ENCODE results near the gene RCHY1.

RCHY1 gene

DNA sequence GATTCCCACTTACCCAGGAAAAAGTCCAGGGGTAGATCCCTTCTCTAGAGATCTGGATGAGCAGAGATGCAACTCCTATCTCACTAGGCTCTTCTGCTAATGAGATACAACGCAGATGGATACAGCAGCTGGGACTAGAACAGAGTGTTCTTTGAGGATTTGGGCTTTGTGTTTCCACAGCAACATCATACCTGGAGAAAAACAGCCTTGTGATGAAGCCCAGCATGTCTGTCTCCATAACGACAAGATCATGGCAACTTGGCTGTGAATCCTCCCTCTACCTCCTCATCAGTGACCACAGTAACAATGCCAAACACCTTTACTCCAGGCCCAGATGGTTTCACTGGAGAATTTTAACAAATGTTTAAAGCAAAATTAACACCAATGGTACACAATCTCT, 80.1 kb downstream of the RCHY1 start:
- Histone ChIP-seq H3K4me2 (no peak overlapping the region), H3K27me3 (no peaks in the 10 kb centered on the region), H3K9me3 (peaks cover 13% of the 10 kb centered on the region; the same call in 1 of the 2 replicates), H3K4me1 (peaks cover 15% of the 10 kb centered on the region), H3K4me3 (no peak overlapping the region), H3K27ac (no peak overlapping the region), H3K9ac (no peak overlapping the region), H3K36me3 (no peaks in the 10 kb centered on the region), H4K20me1 (no peaks in the 10 kb centered on the region)
- no peak for TF ChIP-seq Cebpa-rat (IDR thresholded peaks at IDR 0.05)

DNA sequence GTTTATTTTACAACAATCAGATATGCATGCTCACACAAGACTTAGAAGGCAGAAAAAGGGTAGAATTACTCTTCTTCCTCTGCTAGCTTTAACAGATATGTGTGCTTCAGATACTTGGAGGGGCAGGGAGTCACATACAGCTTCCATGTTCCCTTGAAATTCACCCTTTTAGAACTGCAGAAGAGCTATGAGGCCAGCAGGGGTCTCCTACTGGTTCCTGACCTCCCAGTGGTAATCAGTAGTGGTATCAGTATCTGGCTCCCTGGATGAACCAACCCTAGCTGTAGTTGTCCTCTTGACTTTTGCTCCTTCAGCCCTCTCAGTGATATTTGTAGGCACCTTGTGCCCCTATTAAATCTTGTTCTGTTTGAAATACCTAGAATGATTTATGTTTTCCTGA, 81.5 kb downstream of the RCHY1 start:
- no peak for TF ChIP-seq Cebpa-rat (IDR thresholded peaks at IDR 0.05)
- no peaks in the 10 kb centered on the region for H4K20me1 ChIP-seq

DNA sequence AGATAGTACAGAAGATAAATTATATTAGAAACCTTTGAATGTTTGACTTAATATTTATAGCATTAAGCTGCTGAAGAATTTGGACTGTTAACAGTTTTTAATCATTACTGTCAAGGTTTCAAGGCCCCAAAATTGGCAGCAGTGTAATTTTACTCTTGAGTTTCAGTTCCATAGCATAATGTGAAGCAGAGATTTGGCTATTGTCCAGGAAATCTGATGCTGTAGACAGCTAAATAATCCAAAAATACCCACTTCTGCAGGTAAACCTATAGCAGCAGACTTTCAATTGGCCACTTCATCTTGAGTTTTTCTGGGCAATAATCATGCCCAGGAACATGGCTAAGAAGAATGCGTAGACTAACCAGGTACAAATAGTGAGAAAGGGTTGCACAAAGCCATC, 85.0 kb downstream of the RCHY1 start:
- H3K9ac ChIP-seq, result no peak overlapping the region
- H3K36me3 ChIP-seq, result no peaks in the 10 kb centered on the region
- H3K4me2 ChIP-seq, result no peak overlapping the region
- peaks cover 10% of the 10 kb centered on the region for H3K9me3 ChIP-seq
- no peak overlapping the region for H3K4me3 ChIP-seq
- no peaks in the 10 kb centered on the region for H4K20me1 ChIP-seq
- H3K4me1 ChIP-seq, result no peaks in the 10 kb centered on the region
- H3K27ac ChIP-seq, result no peak overlapping the region
- no peak for TF ChIP-seq Cebpa-rat (IDR thresholded peaks at IDR 0.05)
- H3K27me3 ChIP-seq, result no peaks in the 10 kb centered on the region

More for the DNA sequence above, 81.5 kb downstream of the RCHY1 start:
- H3K36me3 ChIP-seq, result no peaks in the 10 kb centered on the region
- no peak overlapping the region for H3K27ac ChIP-seq
- H3K4me2 ChIP-seq, result no peak overlapping the region
- H3K4me1 ChIP-seq, result peaks cover 15% of the 10 kb centered on the region
- H3K27me3 ChIP-seq, result no peaks in the 10 kb centered on the region
- no peak overlapping the region for H3K4me3 ChIP-seq
- peaks cover 13% of the 10 kb centered on the region; the same call in 1 of the 2 replicates for H3K9me3 ChIP-seq
- H3K9ac ChIP-seq, result no peak overlapping the region
